ENCODE measurements around the gene ROBO4. TPM values are rescaled to one million over a fixed set of nuclear protein-coding genes. Genes with fewer than 3 reads are reported as not detected.

ROBO4 gene
- total RNA-seq (2014; rRNA removed; shearing (Covaris generic)) (not detected in 2 replicates), polyA plus RNA-seq (2016; fragmentation: Nextera tagmentation; extraction: Ambion mirVana) (0.28 TPM in 1 of 2 replicates, not detected in the other)
- long read RNA-seq, result 0 reads

- Histone ChIP-seq H3K9me2 (ENCODE audit: insufficient read depth) (0 out of 2 replicates have a peak, but pooled peaks cover 4% of the 10 kb centered on the region), H2AFZ (no peak within 1 kb of the TSS), H3F3A (replicated peaks; ENCODE audit: low read depth) (no peaks in the 10 kb centered on the region), H4K20me1 (replicated peaks; ENCODE audit: insufficient read depth) (no peaks in the 10 kb centered on the region), H3K79me2 (replicated peaks; ENCODE audit: insufficient read depth) (no peaks in the 10 kb centered on the region), H3K4me3 (no peak within 1 kb of the TSS), H3K4me2 (no peak within 1 kb of the TSS), H3K36me3 (ENCODE audit: insufficient read depth) (no peaks in the 10 kb centered on the region), H3K27ac (ENCODE audit: low read depth) (no peak within 1 kb of the TSS), H3K27me3 (ENCODE audit: insufficient read depth) (0 out of 2 replicates have a peak, but pooled peaks cover 5% of the 10 kb centered on the region), H3K4me1 (ENCODE audit: insufficient read depth) (peaks cover 4% of the 10 kb centered on the region; the same call in 1 of the 2 replicates)
- no peak for DNase-seq (ENCODE audit: low spot score)
- TF ChIP-seq EZH2 (IDR thresholded peaks at IDR 0.05; ENCODE audit: low read depth, unreplicated experiment), result no peak
- TF ChIP-seq JUNB (IDR thresholded peaks at IDR 0.05; ENCODE audit: unreplicated experiment), result no peak
- no peak for TF ChIP-seq REST (IDR thresholded peaks at IDR 0.05; ENCODE audit: unreplicated experiment)
- no peak for TF ChIP-seq EZH2phosphoT487 (IDR thresholded peaks at IDR 0.05; ENCODE audit: unreplicated experiment)
- TF ChIP-seq ETS1 (IDR thresholded peaks at IDR 0.05), result no peak
- H3K4me3 Mint-ChIP-seq, result no peak within 1 kb of the TSS; the same call in 2 of the 3 replicates
- peaks cover 21% of the 10 kb centered on the region for H3K4me1 Mint-ChIP-seq
- H3K27me3 Mint-ChIP-seq (ENCODE audit: insufficient read depth, low read depth, poor library complexity), result peaks cover 11% of the 10 kb centered on the region
- no peak within 1 kb of the TSS for H3K27ac Mint-ChIP-seq
- H3K9me3 Mint-ChIP-seq, result no peaks in the 10 kb centered on the region
- H3K36me3 Mint-ChIP-seq (ENCODE audit: low read depth), result no peaks in the 10 kb centered on the region
- no peak for ATAC-seq
These were observed at the start of gene ROBO4 for GRCh38 chr11:124897674-124898262. TSS of gene ROBO4 (minus strand) at chr11:124897865. CDS start at chr11:124897795, 70 bp downstream.

GRCh38 chr11:124946735-124947141 lies 49.1 kb upstream of the ROBO4 start:
- Mint-ChIP-seq H3K4me1 (no peaks in the 10 kb centered on the region), H3K4me3 (no peak overlapping the region), H3K27ac (no peak overlapping the region), H3K36me3 (ENCODE audit: low read depth) (peaks cover 5% of the 10 kb centered on the region; the same call in 1 of the 3 replicates), H3K9me3 (peaks cover 2% of the 10 kb centered on the region; the same call in 2 of the 3 replicates), H3K27me3 (ENCODE audit: insufficient read depth, low read depth, poor library complexity) (peaks cover 2% of the 10 kb centered on the region)
- Histone ChIP-seq H3K79me2 (replicated peaks; ENCODE audit: insufficient read depth) (no peaks in the 10 kb centered on the region), H3K36me3 (ENCODE audit: insufficient read depth) (no peaks in the 10 kb centered on the region), H4K20me1 (replicated peaks; ENCODE audit: insufficient read depth) (no peaks in the 10 kb centered on the region), H3K4me2 (no peak overlapping the region), H3K9me2 (ENCODE audit: insufficient read depth) (peaks cover 14% of the 10 kb centered on the region; the same call in 1 of the 2 replicates), H3K4me3 (no peak overlapping the region), H3K27me3 (ENCODE audit: insufficient read depth) (peaks cover 3% of the 10 kb centered on the region; the same call in 1 of the 2 replicates), H3F3A (replicated peaks; ENCODE audit: low read depth) (no peaks in the 10 kb centered on the region), H3K27ac (ENCODE audit: low read depth) (no peak overlapping the region), H2AFZ (no peak overlapping the region), H3K4me1 (ENCODE audit: insufficient read depth) (no peaks in the 10 kb centered on the region)
- DNase-seq (ENCODE audit: low spot score) (no peak), ATAC-seq (no peak)
- TF ChIP-seq NANOG (IDR thresholded peaks at IDR 0.05; ENCODE audit: borderline replicate concordance) (no peak), EZH2 (IDR thresholded peaks at IDR 0.05; ENCODE audit: low read depth, unreplicated experiment) (no peak), EZH2phosphoT487 (IDR thresholded peaks at IDR 0.05; ENCODE audit: unreplicated experiment) (no peak), REST (IDR thresholded peaks at IDR 0.05; ENCODE audit: unreplicated experiment) (no peak), JUNB (IDR thresholded peaks at IDR 0.05; ENCODE audit: unreplicated experiment) (no peak), POLR2AphosphoS5 (IDR thresholded peaks at IDR 0.05; ENCODE audit: low read depth) (no peak), ZNF114 (CRISPR knock-in tag; IDR thresholded peaks at IDR 0.05) (no peak)
